GM12878 (cell line): ENCODE results near the gene IL27RA. TPM values are rescaled to one million over a fixed set of nuclear protein-coding genes. Genes with fewer than 3 reads are reported as not detected.
A peak's percentile ranks its signal among the peaks of the same experiment; 100 is the strongest.

Experiments
- ATAC-seq: fragments of 200-7000 bp; cut with Tn5 transposase; 3 replicates; pipeline ENCODE4 v1.9.1; 2020; ENCODE audit warnings: mild to moderate bottlenecking, moderate library complexity
- BruUV-seq: library from RNA; stranded (reverse); fragments of 400-500 nt; replicated peaks from 2 replicates; lab custom pipeline; 2021; lab: Mats Ljungman, UMichigan
- CTCF ChIA-PET: fragments of 300-600 bp; sonication (Branson Sonifier 250); formaldehyde crosslinking; extraction: SDS; loops from one replicate; lab custom pipeline; 2021; ENCODE audit warnings: inconsistent platforms; lab: Yijun Ruan, JAX
- POLR2A ChIA-PET: fragments of 350-600 bp; formaldehyde crosslinking; extraction: SDS; loops from one replicate; lab custom pipeline; 2021; ENCODE audit warnings: inconsistent platforms; lab: Charles Lee
- RAD21 ChIA-PET: fragments of 300-600 bp; sonication (Branson Sonifier 250); formaldehyde crosslinking; loops from one replicate; lab custom pipeline; 2023; ENCODE audit warnings: antibody characterized with exemption; ENCODE audit not compliant: unreplicated experiment; lab: Charles Lee
- SMC1A ChIA-PET: fragments of 300-600 bp; sonication (Branson Sonifier 250); formaldehyde crosslinking; loops from one replicate; lab custom pipeline; 2023; ENCODE audit not compliant: unreplicated experiment, uncharacterized antibody; lab: Charles Lee
- DNase-seq: peaks from one replicate; pipeline ENCODE4 v3.0.0-alpha.2; 2011; ENCODE audit warnings: low read depth, low spot score
- FAIRE-seq: peaks from 3 replicates; lab custom pipeline; 2011; peaks lifted over from hg19 to GRCh38; lab: Jason Lieb, UNC
- H2AFZ ChIP-seq: 2 replicates; pipeline ENCODE4 v1.6.0; 2011; ENCODE audit warnings: low read depth, low read length, control low read depth; ENCODE audit not compliant: control insufficient read depth
- H3K27ac ChIP-seq: 2 replicates; pipeline ENCODE4 v1.5.1; 2011; ENCODE audit warnings: control low read depth; ENCODE audit not compliant: control insufficient read depth, insufficient read depth
- H3K27me3 ChIP-seq, 2 experiments: replicated peaks in 1 of 2; 2 replicates each; pipeline versions ENCODE4 v1.6.0 to v1.6.1; 2011; ENCODE audit warnings: low read length in 1 of 2; ENCODE audit not compliant: control insufficient read depth in 2 of 2, insufficient read depth in 2 of 2
- H3K36me3 ChIP-seq, 2 experiments: 2 replicates each; pipeline ENCODE4 v1.5.1; 2011; ENCODE audit warnings: low read length in 1 of 2; ENCODE audit not compliant: control insufficient read depth in 2 of 2, insufficient read depth in 2 of 2
- H3K4me1 ChIP-seq: 2 replicates; pipeline ENCODE4 v1.6.1; 2011; ENCODE audit warnings: mild to moderate bottlenecking, low read length, moderate library complexity, mixed read lengths; ENCODE audit not compliant: control insufficient read depth, insufficient read depth
- H3K4me2 ChIP-seq: 2 replicates; pipeline ENCODE4 v1.6.0; 2011; ENCODE audit warnings: control low read depth; ENCODE audit not compliant: control insufficient read depth, insufficient read depth
- H3K4me3 ChIP-seq: fragments of 200-600 bp; sonication (generic); 2 replicates; pipeline ENCODE4 v1.5.1; 2016
- H3K79me2 ChIP-seq: 2 replicates; pipeline ENCODE4 v1.6.0; 2011; ENCODE audit warnings: low read length; ENCODE audit not compliant: control insufficient read depth, insufficient read depth
- H3K9ac ChIP-seq: 2 replicates; pipeline ENCODE4 v1.8.0; 2011; ENCODE audit warnings: low read length, control low read depth, mixed read lengths; ENCODE audit not compliant: control insufficient read depth, insufficient read depth
- H3K9me3 ChIP-seq: replicated peaks from 3 replicates; pipeline ENCODE4 v1.5.1; 2011; ENCODE audit warnings: mild to moderate bottlenecking, low read length; ENCODE audit not compliant: control insufficient read depth, insufficient read depth
- H4K20me1 ChIP-seq: 2 replicates; pipeline ENCODE4 v1.6.0; 2011; ENCODE audit not compliant: control insufficient read depth, insufficient read depth
- CBFB ChIP-seq: IDR thresholded peaks from 2 replicates; pipeline ENCODE4 v1.6.1; 2016; ENCODE audit warnings: antibody characterized with exemption, low read depth
- GABPA ChIP-seq: IDR thresholded peaks from 2 replicates; pipeline ENCODE4 v1.6.1; 2014; ENCODE audit warnings: antibody characterized with exemption, low read depth, mild to moderate bottlenecking, inconsistent platforms
- GATAD2B ChIP-seq: fragments of 450-650 bp; conservative IDR thresholded peaks from 2 replicates; pipeline ENCODE4 v1.6.1; 2017; ENCODE audit warnings: low read depth, mild to moderate bottlenecking, moderate library complexity
- NFIC ChIP-seq: IDR thresholded peaks from 2 replicates; pipeline ENCODE4 v1.6.1; 2012; ENCODE audit warnings: low read depth, mild to moderate bottlenecking, inconsistent platforms, low read length, moderate library complexity
- NFXL1 ChIP-seq: fragments of 450-650 bp; IDR thresholded peaks from 2 replicates; pipeline ENCODE4 v1.6.1; 2017; ENCODE audit warnings: antibody characterized with exemption, mild to moderate bottlenecking, borderline replicate concordance
- TAF1 ChIP-seq: IDR thresholded peaks from 2 replicates; pipeline ENCODE4 v1.6.1; 2011; ENCODE audit warnings: mild to moderate bottlenecking, low read depth, low read length, borderline replicate concordance
- WGBS: methylation state at CpG from one replicate; pipeline ENCODE4 v1.1.6; 2016; ENCODE audit warnings: low lambda C conversion rate; ENCODE audit not compliant: insufficient replicate concordance, insufficient coverage; ENCODE audit errors: missing lambda C conversion rate; 5-methylcytosine and 5-hydroxymethylcytosine counted together
- in situ Hi-C: fragments of 300-500 bp; cut with MboI; formaldehyde crosslinking; loops from 9 replicates; pipeline ENCODE4 v1.14.3; 2018; ENCODE audit warnings: mixed read lengths
- intact Hi-C: fragments of 100-400 bp; cut with micrococcal nuclease; formaldehyde crosslinking; loops from one replicate; pipeline ENCODE4 v1.14.2; 2022; ENCODE audit not compliant: unreplicated experiment
- polyA plus RNA-seq, 11 experiments: library from polyadenylated mRNA; depleted of rRNA in 4 of 11; unstranded in 6 of 11; stranded (reverse) in 5 of 11; fragments of >200 nt; fragmentation: Nextera tagmentation in 4 of 11; fragmentation: Illumina TruSeq in 1 of 11; extraction: Ambion mirVana in 4 of 11; extraction: Trizol in 1 of 11; gene quantifications; 1 replicate in 1 of 11; 2 replicates in 10 of 11; pipeline versions ENCODE4 v1.2.1 to v1.2.3, GENCODE V29; 2011 to 2016; ENCODE audit warnings: inconsistent platforms in 2 of 11, missing spikeins in 2 of 11, low read depth in 1 of 11
- total RNA-seq, 4 experiments: library from RNA; depleted of rRNA in 3 of 4; stranded (reverse); fragments of >200 nt in 3 of 4; fragmentation: Illumina TruSeq in 1 of 4; extraction: Trizol in 1 of 4; gene quantifications; 2 replicates each; pipeline versions ENCODE4 v1.2.1 to v1.2.3, GENCODE V29; 2013 to 2021
- TF ChIP-seq, protein P1 (sequence below): fragments of 450-650 bp; IDR thresholded peaks from 2 replicates; pipeline ENCODE4 v1.6.1; 2017; ENCODE audit warnings: mild to moderate bottlenecking, moderate library complexity

The IL27RA gene
- total and polyA plus RNA-seq, 10 of the 15 experiments (the other 5 are each of a cell fraction or from before 2014, with no cell fraction given), result 8.4 to 63.5 (median 41.2) TPM

DNA sequence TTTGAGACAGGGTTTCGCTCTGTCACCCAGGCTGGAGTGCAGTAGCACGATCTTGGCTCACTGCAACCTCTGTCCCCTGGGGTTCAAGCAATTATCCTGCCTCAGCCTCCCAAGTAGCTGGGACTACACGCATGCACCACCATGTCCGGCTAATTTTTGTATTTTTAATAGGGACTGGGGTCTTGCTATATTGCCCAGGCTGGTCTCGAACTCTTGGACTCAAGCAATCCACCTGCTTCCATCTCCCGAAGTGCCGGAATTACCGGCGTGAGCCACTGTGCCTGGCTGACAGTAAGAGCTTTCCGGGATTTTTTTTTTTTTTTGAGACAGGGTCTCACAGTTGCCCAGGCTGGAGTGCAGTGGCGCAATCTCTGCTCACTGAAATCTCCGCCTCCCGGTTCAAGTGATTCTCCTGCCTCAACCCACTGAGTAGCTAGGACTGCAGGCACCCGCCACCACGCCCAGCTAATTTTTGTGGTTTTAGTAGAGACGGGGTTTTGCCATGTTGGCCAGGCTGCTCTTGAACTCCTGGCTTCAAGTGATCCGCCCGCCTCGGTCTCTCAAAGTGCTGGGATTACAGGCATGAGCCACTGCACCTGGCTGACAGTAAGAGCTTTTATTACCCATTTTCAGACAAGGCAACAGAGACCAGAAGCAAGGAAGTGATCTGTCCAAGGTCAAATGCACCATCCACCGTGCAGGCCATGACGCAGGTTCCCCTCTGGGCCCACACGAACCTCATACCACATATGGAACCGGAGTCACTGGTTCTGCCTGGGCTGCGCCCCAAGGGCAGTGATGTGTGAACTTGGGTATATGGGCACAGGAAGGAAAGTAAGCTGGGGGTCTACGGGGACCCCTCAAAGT, 46.5 kb upstream of the IL27RA start:
- H4K20me1 ChIP-seq, result no peaks in the 10 kb centered on the region
- no peak for DNase-seq
- H3K79me2 ChIP-seq, result no peaks in the 10 kb centered on the region
- peaks cover 27% of the 10 kb centered on the region for H3K4me1 ChIP-seq
- SMC1A ChIA-PET, result interaction anchor here (0.8 to 3.6 kb wide), 7 partner anchors 18 to 143 kb away, joined by 3 to 18 read pairs (median 5); partner anchors contain the start of genes IL27RA and RLN3
- H3K27me3 ChIP-seq, result no peaks in the 10 kb centered on the region
- no peak overlapping the region for H3K4me3 ChIP-seq
- no TSS peak for BruUV-seq
- no peaks in the 10 kb centered on the region for H3K9me3 ChIP-seq
- no peak overlapping the region for H3K9ac ChIP-seq
- FAIRE-seq, result no peak
- TF ChIP-seq NFIC (no peak), CBFB (peak; percentile 17), GATAD2B (no peak), NFXL1 (no peak), TAF1 (no peak), GABPA (no peak)
- TF ChIP-seq, protein P1, sequence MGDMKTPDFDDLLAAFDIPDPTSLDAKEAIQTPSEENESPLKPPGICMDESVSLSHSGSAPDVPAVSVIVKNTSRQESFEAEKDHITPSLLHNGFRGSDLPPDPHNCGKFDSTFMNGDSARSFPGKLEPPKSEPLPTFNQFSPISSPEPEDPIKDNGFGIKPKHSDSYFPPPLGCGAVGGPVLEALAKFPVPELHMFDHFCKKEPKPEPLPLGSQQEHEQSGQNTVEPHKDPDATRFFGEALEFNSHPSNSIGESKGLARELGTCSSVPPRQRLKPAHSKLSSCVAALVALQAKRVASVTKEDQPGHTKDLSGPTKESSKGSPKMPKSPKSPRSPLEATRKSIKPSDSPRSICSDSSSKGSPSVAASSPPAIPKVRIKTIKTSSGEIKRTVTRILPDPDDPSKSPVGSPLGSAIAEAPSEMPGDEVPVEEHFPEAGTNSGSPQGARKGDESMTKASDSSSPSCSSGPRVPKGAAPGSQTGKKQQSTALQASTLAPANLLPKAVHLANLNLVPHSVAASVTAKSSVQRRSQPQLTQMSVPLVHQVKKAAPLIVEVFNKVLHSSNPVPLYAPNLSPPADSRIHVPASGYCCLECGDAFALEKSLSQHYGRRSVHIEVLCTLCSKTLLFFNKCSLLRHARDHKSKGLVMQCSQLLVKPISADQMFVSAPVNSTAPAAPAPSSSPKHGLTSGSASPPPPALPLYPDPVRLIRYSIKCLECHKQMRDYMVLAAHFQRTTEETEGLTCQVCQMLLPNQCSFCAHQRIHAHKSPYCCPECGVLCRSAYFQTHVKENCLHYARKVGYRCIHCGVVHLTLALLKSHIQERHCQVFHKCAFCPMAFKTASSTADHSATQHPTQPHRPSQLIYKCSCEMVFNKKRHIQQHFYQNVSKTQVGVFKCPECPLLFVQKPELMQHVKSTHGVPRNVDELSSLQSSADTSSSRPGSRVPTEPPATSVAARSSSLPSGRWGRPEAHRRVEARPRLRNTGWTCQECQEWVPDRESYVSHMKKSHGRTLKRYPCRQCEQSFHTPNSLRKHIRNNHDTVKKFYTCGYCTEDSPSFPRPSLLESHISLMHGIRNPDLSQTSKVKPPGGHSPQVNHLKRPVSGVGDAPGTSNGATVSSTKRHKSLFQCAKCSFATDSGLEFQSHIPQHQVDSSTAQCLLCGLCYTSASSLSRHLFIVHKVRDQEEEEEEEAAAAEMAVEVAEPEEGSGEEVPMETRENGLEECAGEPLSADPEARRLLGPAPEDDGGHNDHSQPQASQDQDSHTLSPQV, result no peak
- H3K36me3 ChIP-seq, result no peaks in the 10 kb centered on the region; a peak in 1 of 4 replicates
- intact Hi-C loops (loop anchor here (5.0 to 10.0 kb wide), 2 partner anchors 33 to 50 kb away; partner anchors contain the start of genes DCAF15 and IL27RA), in situ Hi-C loops (no loop called here)
- CTCF ChIA-PET, result interaction anchor here (0.5 to 2.3 kb wide), 6 partner anchors 34 to 90 kb away, joined by 3 to 13 read pairs (median 6); partner anchors contain the start of gene IL27RA
- peak; percentile 7 for ATAC-seq
- peak overlapping the region; percentile 94 for H3K27ac ChIP-seq
- RAD21 ChIA-PET, result interaction anchor here (0.6 to 4.2 kb wide), 7 partner anchors 8 to 124 kb away, joined by 3 to 35 read pairs (median 3); partner anchors contain the start of genes IL27RA and RFX1
- no peak overlapping the region; the same call in 1 of the 2 replicates for H2AFZ ChIP-seq
- 52% methylated on average over 25 of the region's 25 CpGs for WGBS
- H3K4me2 ChIP-seq, result peak overlapping the region; percentile 87
- POLR2A ChIA-PET, result interaction anchor here (0.5 to 6.5 kb wide), 5 partner anchors 16 to 401 kb away, joined by 3 to 49 read pairs (median 6); partner anchors contain the start of genes IL27RA and RFX1
